ENCODE data around the gene UPB1. TPM values are rescaled to one million over a fixed set of nuclear protein-coding genes. Genes with fewer than 3 reads are reported as not detected.
A peak's percentile ranks its signal among the peaks of the same experiment; 100 is the strongest.

Gene UPB1
- 0.12 TPM in 2 replicates for total RNA-seq

DNA sequence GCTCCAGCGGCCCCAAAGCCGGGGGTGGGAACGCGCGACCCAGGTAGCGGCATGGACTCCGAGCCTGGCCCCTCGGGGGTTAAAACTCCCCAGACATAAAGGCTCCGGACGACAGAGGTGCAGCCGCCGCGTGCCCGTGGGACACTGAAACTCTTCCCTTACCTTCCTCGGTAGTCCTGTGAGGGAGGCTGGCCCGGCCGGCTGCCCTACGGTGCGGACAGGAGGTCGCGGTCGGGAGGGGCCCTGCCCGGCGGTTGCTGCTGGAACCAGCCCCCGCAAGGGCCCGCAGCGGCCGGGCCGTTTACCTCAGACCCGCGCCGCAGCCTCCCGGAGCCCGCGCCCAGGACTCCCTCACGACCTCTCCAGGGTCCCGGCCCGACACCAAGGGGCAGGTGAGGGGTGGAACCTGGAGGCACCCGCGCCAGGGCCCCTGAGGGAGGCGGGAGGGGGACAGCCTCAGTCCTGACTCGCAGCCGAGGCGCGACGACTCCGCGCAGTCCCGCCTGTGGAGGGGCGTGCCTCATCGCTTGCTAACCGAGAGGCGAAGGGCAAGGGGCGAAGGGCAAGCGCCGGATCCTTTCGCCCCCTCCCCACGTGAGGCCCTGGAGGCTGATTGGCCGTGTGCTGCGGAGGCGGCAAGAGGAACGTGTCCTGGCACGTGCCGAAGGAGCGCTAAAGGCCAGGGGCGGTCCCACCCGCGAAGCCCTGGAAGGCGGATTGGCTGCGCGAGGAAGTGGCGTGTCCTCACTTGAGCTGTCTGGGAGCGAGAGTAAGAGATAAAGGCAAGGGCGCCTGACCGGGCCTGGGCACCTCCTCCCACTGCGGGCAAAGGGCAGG, at the start of gene UPB1:
TSS of gene UPB1 (plus strand) at position 805 of the 837 bp plus-strand sequence. CDS start 72 bp downstream, outside the sequence.
- Mint-ChIP-seq H3K27me3 (peaks cover 41% of the 10 kb centered on the region), H3K9me3 (no peaks in the 10 kb centered on the region), H3K4me3 (no peak within 1 kb of the TSS), H3K27ac (no peak within 1 kb of the TSS), H3K4me1 (peaks cover 6% of the 10 kb centered on the region), H3K36me3 (ENCODE audit: low read depth) (no peaks in the 10 kb centered on the region)
- intact Hi-C loops (cut with micrococcal nuclease), result no loop called here
- no peak for DNase-seq

DNA sequence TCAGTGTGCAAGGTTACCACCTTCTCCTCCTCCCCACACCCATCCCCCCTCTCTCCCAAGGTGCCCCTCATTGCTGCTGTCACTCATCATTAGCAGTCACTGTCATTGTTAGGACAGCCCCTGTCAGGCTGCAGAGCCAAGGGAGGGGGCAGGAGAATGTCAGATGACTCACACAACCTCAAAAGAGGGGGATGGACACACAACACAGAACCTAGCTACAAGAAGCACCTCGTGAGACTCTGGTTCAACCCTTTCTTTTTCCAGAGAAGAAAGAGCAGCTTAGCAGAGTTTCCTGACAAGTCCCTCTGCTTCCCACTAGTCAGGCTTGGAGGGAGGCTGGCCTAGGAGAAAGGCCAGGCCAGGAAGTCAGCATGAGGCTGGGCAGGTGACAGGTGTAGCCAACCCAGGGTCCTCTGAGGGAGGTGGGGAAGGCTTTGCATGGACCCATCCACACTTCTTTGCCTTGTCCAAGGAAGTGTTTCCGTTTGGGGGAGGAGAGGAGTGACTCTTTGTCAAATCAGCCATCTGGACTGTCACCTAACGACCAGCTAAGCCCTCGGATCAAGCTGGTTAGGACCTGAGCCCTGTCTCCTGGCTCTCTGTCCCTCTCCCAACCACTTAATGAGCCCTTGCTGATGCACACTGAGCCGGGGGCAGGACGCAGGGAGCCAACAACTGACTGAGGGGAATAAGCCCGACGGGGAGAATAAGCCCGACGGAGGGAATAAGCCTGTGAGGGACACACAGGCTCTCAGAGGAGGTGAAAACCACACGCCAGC, 49.5 kb upstream of the UPB1 start:
- Mint-ChIP-seq H3K9me3 (no peaks in the 10 kb centered on the region), H3K4me3 (no peak overlapping the region), H3K4me1 (peaks cover 29% of the 10 kb centered on the region), H3K27ac (peak overlapping the region; percentile 51), H3K27me3 (no peaks in the 10 kb centered on the region), H3K36me3 (ENCODE audit: low read depth) (peaks cover 29% of the 10 kb centered on the region)
- DNase-seq, result no peak
- intact Hi-C loops (cut with micrococcal nuclease), result loop anchor here (1.0 kb wide), 1 partner anchor 11 kb away; no protein-coding TSS in a partner anchor

DNA sequence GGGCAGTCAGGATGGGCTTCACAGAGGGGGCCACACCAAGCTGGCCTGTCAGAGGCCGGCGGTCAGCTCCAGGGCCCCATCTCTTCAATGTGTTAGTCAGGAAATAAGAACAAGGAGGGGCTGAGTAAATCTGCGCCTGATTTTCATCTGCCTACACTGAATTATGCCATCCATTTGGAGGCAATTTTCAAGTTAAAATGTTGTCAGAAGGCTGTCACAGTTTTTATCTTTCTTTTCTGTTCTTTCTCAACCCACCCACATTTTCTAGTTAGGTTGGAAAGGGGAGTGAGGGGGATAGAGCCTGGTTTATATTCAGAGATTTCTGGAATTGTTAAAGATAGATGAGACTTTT, 48.9 kb upstream of the UPB1 start:
- H3K4me1 Mint-ChIP-seq, result peaks cover 25% of the 10 kb centered on the region
- peaks cover 23% of the 10 kb centered on the region for H3K36me3 Mint-ChIP-seq (ENCODE audit: low read depth)
- H3K27ac Mint-ChIP-seq, result peak overlapping the region; percentile 31
- intact Hi-C loops (cut with micrococcal nuclease), result no loop called here
- DNase-seq, result no peak
- no peaks in the 10 kb centered on the region for H3K27me3 Mint-ChIP-seq
- H3K9me3 Mint-ChIP-seq, result no peaks in the 10 kb centered on the region
- H3K4me3 Mint-ChIP-seq, result no peak overlapping the region

DNA sequence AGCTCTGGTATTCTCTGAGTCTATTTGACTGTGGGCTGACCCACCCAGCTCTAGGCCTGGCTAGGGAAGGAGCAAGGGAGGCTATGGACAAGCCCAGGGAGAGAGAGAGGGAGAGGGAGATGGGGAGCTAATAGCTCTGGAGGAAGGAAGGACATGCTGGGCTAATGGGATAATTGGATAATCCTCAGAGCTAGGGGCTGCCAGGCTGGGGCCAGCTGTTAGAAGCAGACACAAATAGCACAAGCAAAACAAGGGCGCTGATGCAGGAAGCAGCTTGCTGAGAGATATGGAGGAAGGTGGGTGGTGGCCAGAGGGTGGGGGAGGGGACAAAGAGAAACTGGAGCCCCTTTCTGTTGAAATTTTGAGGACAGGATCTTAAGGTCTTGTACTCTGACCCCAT, 44.5 kb upstream of the UPB1 start:
- Mint-ChIP-seq H3K4me1 (peaks cover 14% of the 10 kb centered on the region), H3K4me3 (no peak overlapping the region), H3K27me3 (no peaks in the 10 kb centered on the region), H3K9me3 (no peaks in the 10 kb centered on the region), H3K27ac (no peak overlapping the region), H3K36me3 (ENCODE audit: low read depth) (no peaks in the 10 kb centered on the region)
- no peak for DNase-seq
- intact Hi-C loops (cut with micrococcal nuclease), result no loop called here

DNA sequence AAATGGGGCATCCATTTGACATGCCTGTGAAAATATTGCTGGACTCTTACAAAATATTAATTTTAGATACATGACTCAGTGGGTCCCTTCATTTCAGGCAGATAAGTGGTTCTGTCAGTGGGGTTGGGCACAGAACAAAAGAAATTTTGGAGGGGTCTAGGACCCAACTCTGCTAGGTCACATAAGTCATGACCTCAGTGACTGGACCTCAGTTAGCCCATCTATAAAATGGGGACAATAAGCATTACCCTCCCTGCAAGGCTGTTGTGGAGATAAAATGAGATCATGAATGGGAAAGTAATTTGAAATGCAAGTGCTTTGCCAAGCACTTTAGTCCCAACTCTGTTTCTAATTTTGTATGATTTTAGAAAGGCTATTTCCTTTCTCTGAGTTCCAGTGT, 44.0 kb upstream of the UPB1 start:
- Mint-ChIP-seq H3K27me3 (no peaks in the 10 kb centered on the region), H3K4me3 (no peak overlapping the region), H3K4me1 (peaks cover 8% of the 10 kb centered on the region), H3K27ac (no peak overlapping the region), H3K9me3 (no peaks in the 10 kb centered on the region), H3K36me3 (ENCODE audit: low read depth) (no peaks in the 10 kb centered on the region)
- DNase-seq, result no peak
- intact Hi-C loops (cut with micrococcal nuclease), result no loop called here

DNA sequence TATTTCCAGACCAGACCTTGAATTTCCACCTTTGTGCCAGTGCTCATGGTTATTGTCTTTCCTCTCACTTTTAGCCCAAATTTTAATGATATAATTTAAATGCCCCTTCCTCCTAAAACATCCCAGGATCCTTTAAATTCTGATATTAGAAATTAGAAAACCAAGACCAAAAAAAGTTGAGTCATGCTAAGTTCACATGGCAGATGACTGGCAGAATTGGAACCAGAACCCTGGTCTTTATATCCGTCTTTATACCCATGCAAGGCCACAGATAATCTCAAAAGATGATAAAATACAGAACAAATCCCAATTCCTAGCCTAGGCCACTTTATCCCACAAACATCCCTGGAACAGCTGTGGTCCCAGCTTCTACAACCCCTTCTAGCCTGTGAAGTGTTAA, 41.3 kb upstream of the UPB1 start:
- no peaks in the 10 kb centered on the region for H3K27me3 Mint-ChIP-seq
- H3K4me1 Mint-ChIP-seq, result peaks cover 5% of the 10 kb centered on the region
- H3K36me3 Mint-ChIP-seq (ENCODE audit: low read depth), result no peaks in the 10 kb centered on the region
- no peak for DNase-seq
- H3K4me3 Mint-ChIP-seq, result no peak overlapping the region
- no peak overlapping the region for H3K27ac Mint-ChIP-seq
- H3K9me3 Mint-ChIP-seq, result no peaks in the 10 kb centered on the region
- intact Hi-C loops (cut with micrococcal nuclease), result no loop called here

DNA sequence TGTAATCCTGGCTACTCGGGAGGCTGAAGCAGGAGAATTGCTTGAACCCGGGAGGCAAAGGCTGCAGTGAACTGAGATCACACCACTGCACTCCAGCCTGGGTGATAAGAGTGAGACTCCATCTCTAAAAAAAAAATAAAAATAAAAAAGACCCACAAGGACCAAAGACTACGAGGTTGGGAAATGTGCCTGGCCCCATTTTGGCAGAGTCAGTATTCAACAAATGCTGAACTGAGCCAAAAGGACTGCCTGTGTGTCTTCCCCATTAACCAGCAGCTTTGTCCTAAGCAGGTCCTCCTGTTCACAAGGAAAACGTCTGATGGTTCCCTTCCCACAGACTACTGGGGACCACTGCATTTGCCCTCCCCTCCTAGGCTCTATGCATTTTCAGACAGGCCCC, 40.1 kb upstream of the UPB1 start:
- Mint-ChIP-seq H3K27ac (no peak overlapping the region), H3K4me1 (peaks cover 11% of the 10 kb centered on the region), H3K27me3 (no peaks in the 10 kb centered on the region), H3K9me3 (no peaks in the 10 kb centered on the region), H3K4me3 (no peak overlapping the region), H3K36me3 (ENCODE audit: low read depth) (no peaks in the 10 kb centered on the region)
- intact Hi-C loops (cut with micrococcal nuclease), result no loop called here
- no peak for DNase-seq

DNA sequence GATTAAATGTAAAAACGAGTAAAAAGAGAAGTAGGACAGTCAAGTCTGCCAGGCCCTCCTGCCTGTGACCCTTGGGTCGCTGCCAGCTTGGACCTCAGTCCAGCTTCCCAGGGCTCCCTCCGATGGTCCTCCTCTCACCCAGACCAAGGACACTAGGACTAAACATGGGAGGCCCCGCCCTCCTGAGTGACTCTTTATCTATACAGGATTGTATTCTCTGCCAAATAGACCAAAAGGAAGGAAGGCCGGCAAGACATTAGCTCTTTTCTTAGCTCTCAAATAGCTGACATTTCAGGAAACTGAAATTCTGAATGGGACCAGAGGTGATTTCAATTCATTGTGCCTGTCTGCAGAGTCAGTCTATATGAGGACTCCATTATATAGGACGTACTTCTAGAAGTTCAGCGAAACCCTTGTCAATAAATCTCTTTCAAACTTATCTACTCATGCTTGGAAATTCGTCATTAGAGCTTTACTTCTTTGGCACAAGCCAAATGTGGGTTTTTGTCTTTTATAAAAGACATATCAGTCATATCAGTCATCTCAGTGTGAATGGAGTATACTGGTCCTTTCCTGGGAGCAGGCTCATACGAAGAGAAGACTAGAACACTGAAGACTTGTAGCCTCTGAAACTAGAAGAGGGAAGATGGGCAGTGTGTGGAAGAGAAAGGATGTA, 39.2 kb upstream of the UPB1 start:
- Mint-ChIP-seq H3K4me3 (no peak overlapping the region), H3K4me1 (peaks cover 13% of the 10 kb centered on the region), H3K36me3 (ENCODE audit: low read depth) (no peaks in the 10 kb centered on the region), H3K9me3 (no peaks in the 10 kb centered on the region), H3K27me3 (no peaks in the 10 kb centered on the region), H3K27ac (no peak overlapping the region)
- intact Hi-C loops (cut with micrococcal nuclease), result no loop called here
- no peak for DNase-seq

DNA sequence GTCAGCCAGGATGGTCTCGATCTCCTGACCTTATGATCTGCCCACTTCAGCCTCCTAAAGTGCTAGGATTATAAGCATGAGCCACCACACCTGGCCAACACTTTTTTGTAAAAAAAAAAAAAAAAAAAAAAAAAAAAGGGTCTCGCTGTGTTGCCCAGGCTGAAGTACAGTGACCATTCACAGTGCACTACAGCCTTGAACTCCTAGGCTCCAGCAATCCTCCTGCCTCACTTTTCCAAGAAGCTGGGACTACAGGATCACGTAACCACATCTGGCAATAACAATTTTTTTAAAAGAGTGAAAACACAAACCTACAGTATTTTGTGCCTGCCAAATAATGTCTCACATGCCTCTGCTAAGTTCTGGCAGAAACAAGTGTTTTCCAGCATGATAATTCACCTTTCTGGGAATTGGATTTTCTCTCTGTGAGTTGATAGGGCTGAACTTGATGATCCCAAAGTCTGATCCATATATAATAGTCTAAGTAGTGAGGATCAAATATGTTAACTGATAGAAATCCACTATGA, 37.2 kb upstream of the UPB1 start:
- Mint-ChIP-seq H3K9me3 (no peaks in the 10 kb centered on the region), H3K27ac (no peak overlapping the region), H3K36me3 (ENCODE audit: low read depth) (no peaks in the 10 kb centered on the region), H3K4me1 (peaks cover 12% of the 10 kb centered on the region), H3K4me3 (no peak overlapping the region), H3K27me3 (no peaks in the 10 kb centered on the region)
- intact Hi-C loops (cut with micrococcal nuclease), result no loop called here
- DNase-seq, result no peak

DNA sequence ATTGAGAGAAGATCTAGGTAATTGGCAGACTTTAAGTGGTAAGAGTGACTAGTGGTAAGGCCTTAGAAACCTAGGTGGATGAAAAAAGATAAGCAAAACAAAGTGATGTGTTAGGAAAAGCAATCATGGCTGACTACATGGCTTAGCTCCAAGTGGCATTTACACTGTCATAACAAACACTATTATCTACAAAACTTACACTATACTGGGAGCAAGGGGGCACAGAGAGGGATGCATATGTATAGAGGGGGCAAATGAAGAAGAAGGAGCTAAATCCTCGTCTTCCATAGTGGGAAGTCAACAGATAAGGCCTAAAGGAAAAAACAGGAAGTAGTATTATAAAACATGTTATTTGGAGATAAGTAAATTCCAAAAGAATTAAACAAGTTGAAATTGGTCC, 35.2 kb upstream of the UPB1 start:
- Mint-ChIP-seq H3K36me3 (ENCODE audit: low read depth) (no peaks in the 10 kb centered on the region), H3K27me3 (no peaks in the 10 kb centered on the region), H3K4me1 (peaks cover 12% of the 10 kb centered on the region), H3K4me3 (no peak overlapping the region), H3K27ac (no peak overlapping the region), H3K9me3 (no peaks in the 10 kb centered on the region)
- intact Hi-C loops (cut with micrococcal nuclease), result no loop called here
- DNase-seq, result no peak

DNA sequence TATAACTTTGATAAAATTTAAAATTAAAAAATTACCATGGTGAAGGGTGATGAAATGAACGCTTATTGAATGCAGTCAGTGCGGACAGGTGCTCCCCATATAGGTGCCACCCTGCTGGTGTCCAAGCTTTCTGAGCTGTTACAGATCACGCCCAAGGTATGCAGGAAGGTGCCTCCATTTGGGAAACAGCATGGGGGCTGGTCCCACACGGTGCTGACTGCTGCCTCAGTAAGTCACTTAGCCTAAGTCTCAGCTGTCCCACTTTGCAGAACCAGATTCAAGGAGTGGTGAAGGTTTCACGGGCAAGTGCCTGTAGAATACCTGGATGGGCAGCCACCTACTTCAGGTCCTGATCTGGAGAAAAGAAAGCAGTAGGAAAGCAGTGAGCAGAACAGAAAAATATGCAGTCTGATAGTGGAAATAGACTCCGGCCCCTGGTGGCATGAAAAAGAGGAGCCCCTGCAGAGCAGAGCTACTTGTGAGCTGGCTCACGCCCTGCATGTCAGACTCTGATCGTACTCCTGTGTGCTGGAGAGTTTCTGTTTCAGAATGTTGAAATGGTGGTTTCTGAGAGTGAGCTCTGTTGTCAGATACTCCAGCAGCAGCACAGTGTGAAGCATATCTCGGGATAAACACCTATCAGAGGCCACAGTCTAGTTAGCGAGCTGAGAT, 34.6 kb upstream of the UPB1 start:
- H3K27ac Mint-ChIP-seq, result peak overlapping the region; percentile 46
- H3K4me3 Mint-ChIP-seq, result peak overlapping the region; percentile 23
- no peaks in the 10 kb centered on the region for H3K9me3 Mint-ChIP-seq
- DNase-seq, result peak; percentile 75
- H3K27me3 Mint-ChIP-seq, result no peaks in the 10 kb centered on the region
- intact Hi-C loops (cut with micrococcal nuclease), result no loop called here
- peaks cover 14% of the 10 kb centered on the region for H3K4me1 Mint-ChIP-seq
- no peaks in the 10 kb centered on the region for H3K36me3 Mint-ChIP-seq (ENCODE audit: low read depth)

DNA sequence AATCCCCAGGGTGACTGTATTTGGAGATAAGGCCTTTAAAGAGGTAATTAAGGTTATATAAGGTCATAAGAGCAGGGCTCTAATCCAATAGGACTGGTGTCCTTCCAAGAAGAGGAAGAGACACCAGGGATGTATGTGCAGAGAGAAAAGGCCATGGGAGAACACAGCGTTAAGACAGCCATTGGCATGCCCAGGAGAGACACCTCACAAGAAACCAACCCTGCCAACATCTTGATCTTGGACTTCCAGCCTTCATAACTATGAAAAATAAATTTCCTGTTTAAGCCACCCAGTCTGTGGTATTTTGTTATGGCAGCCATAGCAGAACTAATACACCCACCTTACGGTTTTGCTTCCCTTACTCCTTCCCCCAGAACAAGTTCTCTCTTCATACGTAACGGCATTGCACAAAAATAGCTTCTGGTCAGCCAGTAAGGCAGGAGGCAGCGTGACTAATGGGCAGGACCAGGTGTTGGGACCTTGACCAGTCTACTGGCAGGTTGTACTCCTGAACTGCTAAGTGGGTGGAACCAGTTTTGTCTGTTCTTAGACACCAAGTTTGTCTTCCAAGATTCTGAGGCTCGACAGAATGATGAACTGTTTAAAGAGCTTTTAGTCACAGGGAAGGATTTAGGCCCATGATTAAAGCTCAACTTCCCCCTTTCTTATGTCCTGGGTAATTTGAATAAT, 31.9 kb upstream of the UPB1 start:
- no peaks in the 10 kb centered on the region for H3K27me3 Mint-ChIP-seq
- H3K27ac Mint-ChIP-seq, result no peak overlapping the region
- intact Hi-C loops (cut with micrococcal nuclease), result no loop called here
- no peaks in the 10 kb centered on the region for H3K36me3 Mint-ChIP-seq (ENCODE audit: low read depth)
- H3K9me3 Mint-ChIP-seq, result no peaks in the 10 kb centered on the region
- H3K4me3 Mint-ChIP-seq, result no peak overlapping the region
- no peak for DNase-seq
- H3K4me1 Mint-ChIP-seq, result peaks cover 16% of the 10 kb centered on the region

DNA sequence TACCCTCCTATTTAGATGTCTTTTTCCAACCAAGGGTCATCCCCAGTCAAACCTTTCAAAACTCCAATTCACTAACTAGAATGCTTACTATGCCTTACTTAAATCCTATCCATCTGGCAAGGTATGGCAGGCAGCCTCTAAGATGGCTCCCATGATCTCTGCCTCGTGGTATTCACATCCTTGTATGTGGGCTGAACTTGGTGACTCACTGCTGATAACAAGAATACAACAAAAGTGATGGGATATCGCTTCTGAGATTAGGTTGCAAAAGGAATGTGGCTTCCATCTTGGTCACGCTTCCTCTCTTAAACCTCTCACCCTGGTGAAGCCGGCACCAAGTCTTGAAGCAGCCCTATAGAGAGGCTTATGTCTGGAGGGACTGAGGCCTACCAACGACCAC, 29.6 kb upstream of the UPB1 start:
- H3K9me3 Mint-ChIP-seq, result no peaks in the 10 kb centered on the region
- H3K27ac Mint-ChIP-seq, result peak overlapping the region; percentile 6
- intact Hi-C loops (cut with micrococcal nuclease), result no loop called here
- no peak for DNase-seq
- H3K36me3 Mint-ChIP-seq (ENCODE audit: low read depth), result no peaks in the 10 kb centered on the region
- peaks cover 7% of the 10 kb centered on the region for H3K4me1 Mint-ChIP-seq
- no peak overlapping the region for H3K4me3 Mint-ChIP-seq
- no peaks in the 10 kb centered on the region for H3K27me3 Mint-ChIP-seq
